Putamen (tissue), 1 donor: ENCODE data around the gene MAP1LC3A.

Experiments used
- DNase-seq: peaks from one replicate; pipeline ENCODE4 v3.0.0-alpha.2; 2016; ENCODE audit warnings: low spot score

Gene MAP1LC3A

GRCh38 chr20:34529742-34530141 is 28.8 kb upstream of the MAP1LC3A start:
- DNase-seq, result no peak

GRCh38 chr20:34530342-34530741 is 28.2 kb upstream of the MAP1LC3A start:
- no peak for DNase-seq

GRCh38 chr20:34531608-34532265 is 26.8 kb upstream of the MAP1LC3A start:
- no peak for DNase-seq

- DNase-seq, result no peak
Measured at GRCh38 chr20:34532320-34532719, 26.2 kb upstream of the MAP1LC3A start.

- no peak for DNase-seq
Measured at GRCh38 chr20:34532756-34533155, 25.8 kb upstream of the MAP1LC3A start.

GRCh38 chr20:34534391-34535165 is 23.9 kb upstream of the MAP1LC3A start:
- DNase-seq, result no peak

GRCh38 chr20:34535301-34535840 is 23.1 kb upstream of the MAP1LC3A start:
- no peak for DNase-seq

- no peak for DNase-seq
Measured at GRCh38 chr20:34535857-34536256, 22.7 kb upstream of the MAP1LC3A start.

GRCh38 chr20:34536798-34537394 is 21.6 kb upstream of the MAP1LC3A start:
- DNase-seq, result peak; percentile 50

GRCh38 chr20:34537651-34538050 is 20.9 kb upstream of the MAP1LC3A start:
- no peak for DNase-seq

- no peak for DNase-seq
Measured at GRCh38 chr20:34538671-34539123, 19.8 kb upstream of the MAP1LC3A start.

GRCh38 chr20:34539756-34540155 is 18.8 kb upstream of the MAP1LC3A start:
- DNase-seq, result no peak

GRCh38 chr20:34540596-34541263 is 17.8 kb upstream of the MAP1LC3A start:
- no peak for DNase-seq

GRCh38 chr20:34541264-34541901 is 17.1 kb upstream of the MAP1LC3A start:
- DNase-seq, result no peak

- no peak for DNase-seq
Measured at GRCh38 chr20:34541917-34542316, 16.6 kb upstream of the MAP1LC3A start.

- DNase-seq, result no peak
Measured at GRCh38 chr20:34542439-34542838, 16.1 kb upstream of the MAP1LC3A start.

GRCh38 chr20:34543463-34544056 is 15.0 kb upstream of the MAP1LC3A start:
- DNase-seq, result no peak

- no peak for DNase-seq
Measured at GRCh38 chr20:34544109-34544796, 14.3 kb upstream of the MAP1LC3A start.

GRCh38 chr20:34546751-34547181 is 11.8 kb upstream of the MAP1LC3A start:
- DNase-seq, result no peak

GRCh38 chr20:34547844-34548613 is 10.5 kb upstream of the MAP1LC3A start:
- DNase-seq, result no peak
